ENCODE data around the gene LYRM9. TPM values are rescaled to one million over a fixed set of nuclear protein-coding genes. Genes with fewer than 3 reads are reported as not detected.
"Not testable (repeated sequence)": the region's sequence is repeated elsewhere in the genome, so short reads cannot be mapped to it uniquely, and the experiment has no call there.

The LYRM9 gene
- total RNA-seq, 1 donor from 2014 or later: 18.6 TPM

DNA sequence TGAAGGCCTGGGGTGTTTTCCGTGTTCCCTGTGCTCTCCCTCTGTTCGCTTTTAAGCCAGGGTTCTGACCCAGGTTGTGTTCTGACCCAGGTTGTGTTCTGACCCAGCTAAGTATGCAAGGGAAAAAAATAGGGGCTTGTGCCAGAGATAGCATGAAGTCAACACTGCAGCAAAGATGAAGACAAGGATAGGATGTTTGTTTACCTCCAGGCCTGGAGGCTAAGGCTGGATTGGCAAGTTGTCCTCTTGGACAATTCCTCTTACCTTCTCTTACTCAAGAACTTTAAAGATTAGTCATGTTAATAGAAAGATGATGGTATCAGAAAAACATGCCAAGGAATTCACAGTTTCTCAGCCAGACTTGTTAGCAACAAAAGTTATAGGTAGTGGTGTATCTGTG lies 19.4 kb downstream of the LYRM9 start:
- DNase-seq (ENCODE audit: low spot score): no peak

DNA sequence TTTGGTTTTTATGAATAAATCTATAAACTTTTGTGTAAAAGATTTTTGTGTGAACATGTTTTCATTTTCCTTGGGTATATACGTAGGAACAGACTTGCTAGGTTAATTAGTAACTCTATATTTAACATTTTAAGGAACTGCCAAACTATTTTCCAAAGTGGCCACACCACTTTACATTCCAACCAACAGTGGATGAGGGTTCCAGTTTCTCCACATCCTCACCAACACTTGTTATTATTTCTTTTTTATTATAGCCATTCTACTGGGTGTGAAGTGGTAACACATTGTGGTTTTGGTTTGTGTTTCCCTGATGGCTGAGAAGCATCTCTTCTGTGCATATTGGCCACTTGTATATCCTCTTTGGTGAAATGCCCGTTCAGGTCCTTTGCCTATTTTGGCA lies 20.0 kb downstream of the LYRM9 start:
- DNase-seq (ENCODE audit: low spot score): no peak

DNA sequence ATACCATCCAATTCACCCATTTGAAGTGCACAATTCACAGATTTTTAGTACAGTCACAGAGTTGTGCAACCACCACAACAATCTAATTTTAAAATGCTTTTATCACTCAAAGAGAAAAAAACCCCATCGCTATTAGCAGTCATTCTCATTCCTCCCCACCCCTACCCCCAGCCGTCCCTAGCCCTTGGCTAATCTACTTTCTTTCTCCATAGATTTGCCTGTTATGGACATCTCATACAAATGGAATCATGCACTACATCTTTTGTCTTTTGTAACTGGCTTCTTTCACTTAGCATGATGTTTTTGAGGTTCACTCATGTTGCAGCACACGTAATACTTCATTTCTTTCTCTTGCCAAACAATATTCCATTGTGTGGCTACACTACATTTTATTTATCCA lies 20.4 kb downstream of the LYRM9 start:
- no peak for DNase-seq (ENCODE audit: low spot score)

- no peak for DNase-seq (ENCODE audit: low spot score)
Measured at GRCh38 chr17:27871407-27871806, 21.8 kb downstream of the LYRM9 start.

DNA sequence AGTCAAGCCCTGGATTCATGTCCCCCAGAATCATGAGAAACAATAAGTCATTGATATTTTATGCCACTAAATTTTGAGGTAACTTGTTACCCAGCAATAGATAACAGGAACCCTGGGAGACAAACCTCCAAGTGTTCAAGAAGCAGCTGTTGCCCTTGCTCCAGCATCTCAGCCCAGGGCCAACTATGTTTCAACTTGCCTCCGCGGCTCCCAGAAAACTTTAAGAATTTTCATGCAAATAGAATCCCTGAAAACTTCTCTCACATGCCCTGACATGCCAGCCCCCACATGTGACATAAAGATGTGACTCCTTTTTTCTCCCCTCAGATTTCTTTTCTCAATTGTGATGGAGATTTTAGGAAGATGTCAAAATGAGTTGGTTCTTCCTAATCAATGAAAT lies 22.8 kb downstream of the LYRM9 start:
- DNase-seq (ENCODE audit: low spot score): no peak

DNA sequence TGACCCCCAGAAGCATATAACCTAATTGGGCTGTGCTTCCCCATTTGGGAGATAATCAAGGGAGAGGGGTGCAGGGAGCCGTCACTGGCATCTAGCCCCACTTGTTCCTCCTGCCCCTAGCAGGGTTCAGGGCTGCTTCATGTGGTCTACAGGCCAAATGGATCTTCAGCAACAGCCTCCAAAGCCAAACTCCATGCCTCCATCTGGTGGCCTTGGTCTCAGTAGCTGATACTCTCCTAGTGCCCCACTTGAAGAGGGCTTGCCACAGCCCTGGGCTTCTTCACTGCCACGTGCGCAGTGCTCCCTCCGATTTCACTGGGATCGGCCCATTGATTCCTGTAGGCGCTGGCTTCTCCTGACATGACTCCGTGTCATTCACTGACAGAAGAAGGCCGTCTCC lies 24.6 kb downstream of the LYRM9 start:
- DNase-seq (ENCODE audit: low spot score): no peak

GRCh38 chr17:27862840-27863239 lies 30.3 kb downstream of the LYRM9 start:
- peak; percentile 12 for DNase-seq (ENCODE audit: low spot score)

- peak; percentile 26 for DNase-seq (ENCODE audit: low spot score)
Measured at GRCh38 chr17:27862004-27862403, 31.2 kb downstream of the LYRM9 start.

DNA sequence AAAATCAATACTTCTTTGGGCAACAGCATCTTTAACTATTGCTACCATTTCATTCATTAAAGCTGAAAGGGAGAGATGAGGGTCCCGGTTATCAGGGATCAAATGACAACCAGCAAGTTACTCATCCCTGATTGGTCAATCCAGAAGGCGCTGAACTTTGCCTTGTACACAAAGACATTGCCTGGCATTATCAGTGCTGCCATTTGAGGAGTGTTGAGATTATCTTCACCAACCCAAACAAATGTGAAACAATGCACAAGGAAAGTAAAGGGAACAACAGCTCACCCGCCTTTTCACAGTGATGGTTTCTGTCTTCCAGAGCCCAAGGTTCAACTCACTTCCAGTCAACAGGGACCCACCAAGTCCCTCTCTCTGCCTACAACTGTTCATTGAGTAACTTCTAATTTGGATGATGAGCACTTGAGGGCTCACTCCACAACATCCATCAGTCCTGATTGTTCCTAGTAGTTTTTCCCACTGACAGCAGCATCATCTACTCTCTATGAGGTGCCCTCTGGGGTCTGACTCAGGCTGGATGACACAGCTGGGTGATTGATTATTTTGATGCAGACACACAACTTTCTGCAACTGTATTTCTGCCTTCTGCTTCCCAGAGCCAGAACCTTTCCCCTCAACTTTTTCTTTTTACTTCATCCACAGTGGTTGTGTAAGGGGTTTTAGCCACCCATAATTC lies 32.0 kb downstream of the LYRM9 start:
- peak; percentile 4 for DNase-seq (ENCODE audit: low spot score)

GRCh38 chr17:27858621-27859305 lies 34.4 kb downstream of the LYRM9 start:
- DNase-seq (ENCODE audit: low spot score): peak; percentile 13

- no peak for DNase-seq (ENCODE audit: low spot score)
Measured at GRCh38 chr17:27856676-27857432, 36.3 kb downstream of the LYRM9 start.

DNA sequence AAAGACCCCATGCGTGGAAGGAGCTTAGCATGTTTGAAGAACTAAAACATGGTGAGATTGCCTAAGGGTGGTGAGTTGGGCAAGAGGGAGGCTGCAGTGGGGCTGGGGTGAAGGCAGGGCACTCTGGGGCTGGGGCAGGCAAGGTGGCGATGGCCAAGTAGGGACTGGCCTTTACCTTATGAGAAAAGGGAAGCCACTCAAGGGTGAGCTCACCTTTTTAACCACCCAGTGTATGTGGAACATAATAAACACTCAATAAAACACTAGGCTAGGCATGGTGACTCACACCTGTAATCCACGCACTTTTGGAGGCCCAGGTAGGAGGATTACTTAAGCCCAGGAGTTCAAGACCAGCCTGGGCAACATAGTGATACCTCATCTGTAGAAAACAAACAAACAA lies 37.7 kb downstream of the LYRM9 start:
- no peak for DNase-seq (ENCODE audit: low spot score)

- DNase-seq (ENCODE audit: low spot score): no peak
Measured at GRCh38 chr17:27854163-27854562, 39.0 kb downstream of the LYRM9 start.

- no peak for DNase-seq (ENCODE audit: low spot score)
Measured at GRCh38 chr17:27853091-27853490, 40.1 kb downstream of the LYRM9 start.

DNA sequence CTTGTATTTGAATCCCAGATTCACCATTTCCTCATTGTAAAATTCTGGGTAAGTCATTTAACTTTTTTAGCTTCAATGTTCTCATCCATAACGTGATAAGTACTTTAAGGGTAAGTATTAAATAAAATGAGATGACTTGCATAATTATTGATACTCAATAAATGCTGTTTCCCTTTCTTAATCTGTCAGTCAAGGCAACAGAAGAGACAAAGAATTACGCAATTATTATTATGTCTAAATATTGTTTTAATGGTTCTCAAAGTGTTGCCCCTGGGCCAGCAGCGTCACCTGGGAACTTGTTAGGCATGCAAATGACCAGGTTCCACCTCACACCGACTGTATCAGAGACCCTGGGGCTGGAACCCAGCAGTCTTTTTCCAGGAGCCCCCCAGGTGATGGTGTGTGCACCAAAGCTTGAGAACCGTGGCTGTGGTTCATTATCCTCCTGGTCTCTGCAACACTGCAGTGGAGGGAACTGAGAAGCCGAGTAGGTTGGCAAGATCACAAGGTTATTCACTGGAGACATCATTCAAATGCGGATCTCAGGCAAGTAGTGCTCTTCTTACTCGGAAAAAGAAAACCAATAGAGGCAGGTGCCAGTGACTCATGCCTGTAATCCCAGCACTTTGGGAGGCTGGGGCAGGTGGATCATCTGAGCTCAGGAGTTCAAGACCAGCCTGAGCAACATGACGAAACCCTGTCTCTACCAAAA lies 43.5 kb downstream of the LYRM9 start:
- no peak for DNase-seq (ENCODE audit: low spot score)

DNA sequence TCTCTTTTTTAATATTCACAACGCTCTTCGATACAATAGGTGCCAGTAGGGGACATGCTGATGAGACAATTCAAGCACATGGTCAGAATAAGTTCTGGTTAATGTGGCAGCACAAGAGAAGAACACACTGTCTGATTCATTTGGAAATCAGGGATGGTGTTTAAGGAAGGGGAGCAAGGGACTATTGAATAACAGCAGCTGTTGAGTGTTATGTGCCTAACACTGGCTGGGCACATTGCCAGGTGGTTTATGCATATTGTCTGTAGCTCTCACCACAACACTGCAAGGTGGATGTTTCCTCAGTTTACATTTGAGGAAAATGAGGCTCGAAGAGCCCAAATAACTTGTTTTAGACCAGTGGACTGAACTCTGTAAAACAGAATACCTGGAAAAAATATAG lies 44.2 kb downstream of the LYRM9 start:
- no peak for DNase-seq (ENCODE audit: low spot score)

DNA sequence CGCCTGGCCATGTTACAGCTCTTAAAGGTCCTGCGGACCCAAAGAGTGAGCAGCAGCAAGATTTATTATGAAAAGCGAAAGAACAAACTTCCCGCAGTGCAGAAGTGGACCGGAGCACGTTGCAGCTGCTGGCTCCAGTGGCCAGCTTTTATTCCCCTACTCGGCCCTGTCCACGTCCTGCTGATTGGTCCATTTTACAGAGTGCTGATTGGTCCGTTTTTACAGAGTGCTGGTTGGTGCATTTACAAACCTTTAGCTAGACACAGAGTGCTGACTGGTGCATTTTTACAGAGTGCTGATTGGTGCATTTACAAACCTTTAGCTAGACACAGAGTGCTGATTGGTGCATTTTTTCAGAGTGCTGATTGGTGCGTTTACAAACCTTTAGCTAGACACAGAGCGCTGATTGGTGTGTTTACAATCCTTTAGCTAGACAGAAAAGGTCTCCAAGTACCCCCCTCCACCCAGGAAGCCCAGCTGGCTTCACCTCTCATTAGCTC lies 46.3 kb downstream of the LYRM9 start:
- not testable (repeated sequence) for DNase-seq (ENCODE audit: low spot score)

GRCh38 chr17:27846042-27846655 lies 47.0 kb downstream of the LYRM9 start:
- no peak for DNase-seq (ENCODE audit: low spot score)

DNA sequence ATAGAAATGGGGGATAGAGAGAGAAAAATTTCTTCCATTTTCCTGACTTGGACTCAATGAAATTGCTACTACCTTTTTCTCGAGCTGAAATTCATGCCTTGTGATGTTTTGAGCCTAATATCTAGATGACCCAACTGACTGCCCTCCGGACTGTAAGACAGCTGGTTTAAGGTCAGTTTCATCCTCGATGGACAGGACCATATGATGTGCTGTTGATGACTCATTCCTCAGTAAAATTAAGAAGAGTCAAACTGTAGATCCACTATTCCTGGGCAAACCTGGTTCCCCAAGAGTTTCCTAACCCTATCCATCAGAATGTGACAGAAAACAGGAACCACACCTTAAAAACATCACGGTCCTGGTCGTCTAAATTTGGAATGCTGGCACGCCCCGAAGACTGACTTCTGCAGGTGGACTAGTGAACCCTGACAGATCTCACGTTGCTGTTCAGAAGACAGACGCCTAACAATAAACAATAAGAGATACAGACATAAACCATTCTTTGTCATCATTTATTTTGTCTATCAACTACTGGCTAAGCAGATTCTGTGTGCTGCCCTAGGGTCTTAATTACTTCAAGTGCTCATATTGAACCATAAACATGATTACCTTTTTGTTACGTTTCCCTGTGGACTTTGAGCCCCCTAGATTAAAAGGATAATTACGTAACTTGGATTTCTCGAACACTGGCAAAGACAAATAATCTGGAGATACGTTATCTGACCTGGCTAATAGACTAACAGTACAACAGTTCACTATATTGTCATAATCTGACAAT lies 47.7 kb downstream of the LYRM9 start:
- DNase-seq (ENCODE audit: low spot score): no peak

DNA sequence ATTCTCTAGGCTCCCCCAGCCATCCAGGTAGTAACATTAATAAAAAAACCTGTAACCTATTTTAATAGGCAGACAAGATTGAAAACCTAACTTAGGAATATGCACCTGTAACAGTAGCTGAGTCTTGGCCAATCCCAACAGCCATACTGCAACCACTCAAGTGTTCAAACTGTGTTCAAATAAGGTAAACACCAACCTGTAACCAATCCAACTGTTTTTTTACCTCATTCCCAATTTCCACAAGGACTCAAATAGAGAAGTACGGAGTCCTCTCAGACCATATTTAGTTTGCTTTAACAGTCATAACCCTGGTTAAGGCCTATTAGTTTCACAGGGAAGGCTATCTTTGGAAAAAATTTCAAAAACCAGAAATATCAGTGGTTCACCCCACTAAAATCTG lies 52.5 kb downstream of the LYRM9 start:
- DNase-seq (ENCODE audit: low spot score): no peak

- DNase-seq (ENCODE audit: low spot score): not testable (repeated sequence)
Measured at GRCh38 chr17:27840406-27840678, 52.8 kb downstream of the LYRM9 start.

All from ureter (tissue), 1 donor.